LNCaP clone FGC (cell line): ENCODE measurements around the gene LRRC4.

Experiments used
- DNase-seq: peaks from one replicate; pipeline ENCODE4 v3.0.0-alpha.2; 2011; ENCODE audit warnings: low read depth
- H3K4me3 ChIP-seq: 2 replicates; pipeline ENCODE4 v1.5.1; 2011; ENCODE audit warnings: mild to moderate bottlenecking, low read depth, low read length, control low read depth
- TF ChIP-seq, protein P1 (sequence below): IDR thresholded peaks from 2 replicates; pipeline ENCODE4 v1.5.1; 2012; ENCODE audit warnings: mild to moderate bottlenecking; ENCODE audit not compliant: control insufficient read depth, insufficient read depth; ENCODE audit errors: extremely low read depth

Gene LRRC4

DNA sequence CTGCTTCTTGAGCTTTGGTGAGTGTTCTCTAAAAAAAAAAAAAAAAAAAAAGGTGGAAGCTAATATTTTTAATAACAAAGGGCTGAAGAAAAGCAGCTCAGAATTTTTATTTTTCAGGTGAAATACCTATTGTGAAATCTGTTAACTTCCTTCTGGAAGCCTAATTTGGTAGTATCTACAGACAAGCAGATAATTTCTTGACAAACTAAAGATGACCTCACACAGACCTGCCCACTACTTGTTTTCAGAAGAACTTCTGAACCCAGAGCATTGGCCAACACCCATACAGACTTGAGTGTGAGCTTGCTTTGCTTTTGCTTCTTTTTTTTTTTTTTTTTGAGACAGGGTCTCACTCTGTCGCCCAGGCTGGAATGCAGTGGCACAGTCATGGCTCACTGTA, 31.2 kb downstream of the LRRC4 start:
- no peak for DNase-seq

DNA sequence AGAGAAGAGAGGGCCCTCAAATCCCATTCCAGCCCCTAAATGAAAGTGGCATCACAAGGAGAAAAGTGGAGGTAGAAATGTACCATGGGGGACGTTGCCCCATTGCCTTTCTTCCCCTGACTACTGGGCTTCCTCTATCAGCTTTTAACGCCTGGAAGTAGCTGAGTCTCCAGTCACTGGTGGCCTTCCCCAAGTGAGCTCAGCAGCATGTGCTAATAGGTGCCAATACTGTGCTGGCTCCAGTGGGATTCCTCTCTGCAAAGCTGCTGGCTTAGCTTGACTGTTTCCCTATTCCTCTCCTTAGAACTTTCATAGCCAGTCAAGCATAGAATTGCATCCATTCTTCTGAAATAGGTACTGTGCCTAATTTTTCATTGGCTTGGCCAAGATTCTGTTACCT, 32.6 kb downstream of the LRRC4 start:
- H3K4me3 ChIP-seq: no peak overlapping the region
- TF ChIP-seq, protein P1, sequence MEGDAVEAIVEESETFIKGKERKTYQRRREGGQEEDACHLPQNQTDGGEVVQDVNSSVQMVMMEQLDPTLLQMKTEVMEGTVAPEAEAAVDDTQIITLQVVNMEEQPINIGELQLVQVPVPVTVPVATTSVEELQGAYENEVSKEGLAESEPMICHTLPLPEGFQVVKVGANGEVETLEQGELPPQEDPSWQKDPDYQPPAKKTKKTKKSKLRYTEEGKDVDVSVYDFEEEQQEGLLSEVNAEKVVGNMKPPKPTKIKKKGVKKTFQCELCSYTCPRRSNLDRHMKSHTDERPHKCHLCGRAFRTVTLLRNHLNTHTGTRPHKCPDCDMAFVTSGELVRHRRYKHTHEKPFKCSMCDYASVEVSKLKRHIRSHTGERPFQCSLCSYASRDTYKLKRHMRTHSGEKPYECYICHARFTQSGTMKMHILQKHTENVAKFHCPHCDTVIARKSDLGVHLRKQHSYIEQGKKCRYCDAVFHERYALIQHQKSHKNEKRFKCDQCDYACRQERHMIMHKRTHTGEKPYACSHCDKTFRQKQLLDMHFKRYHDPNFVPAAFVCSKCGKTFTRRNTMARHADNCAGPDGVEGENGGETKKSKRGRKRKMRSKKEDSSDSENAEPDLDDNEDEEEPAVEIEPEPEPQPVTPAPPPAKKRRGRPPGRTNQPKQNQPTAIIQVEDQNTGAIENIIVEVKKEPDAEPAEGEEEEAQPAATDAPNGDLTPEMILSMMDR: no peak
- DNase-seq: no peak

More for the DNA sequence above, 31.2 kb downstream of the LRRC4 start:
- no peak overlapping the region for H3K4me3 ChIP-seq
- TF ChIP-seq, protein P1: no peak

DNA sequence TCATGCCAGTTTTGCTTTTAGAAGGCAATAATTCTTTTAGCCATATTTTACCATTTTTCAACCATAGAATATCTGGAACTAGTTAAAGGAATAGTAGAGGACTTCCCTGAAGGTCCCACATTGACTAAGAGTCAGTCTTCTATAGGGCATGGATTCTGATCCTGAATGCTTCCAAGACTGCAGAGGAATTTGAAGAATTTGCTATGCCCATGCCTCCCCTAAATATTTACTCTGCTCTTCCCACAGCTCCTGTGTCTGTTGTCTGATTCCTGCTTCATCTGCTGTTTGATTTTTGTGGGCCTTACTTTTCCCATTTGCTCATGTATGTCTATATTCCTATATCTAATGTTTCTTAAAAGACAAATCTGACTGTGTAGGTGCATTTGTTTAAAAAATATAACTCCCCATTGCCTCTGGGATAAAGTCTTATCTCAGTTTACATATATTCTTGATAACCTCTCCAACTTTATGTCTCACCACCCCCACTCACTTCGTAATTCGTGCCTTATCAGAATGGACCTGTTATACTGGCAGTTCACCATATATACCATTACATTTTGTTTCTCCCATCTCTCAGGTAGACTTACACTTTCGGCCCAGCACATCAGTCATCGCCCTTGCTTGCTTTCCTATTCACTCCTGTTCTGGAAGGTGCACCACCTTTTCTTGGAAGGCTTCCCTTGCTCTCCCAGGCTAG, 33.9 kb downstream of the LRRC4 start:
- TF ChIP-seq, protein P1: no peak
- H3K4me3 ChIP-seq: no peak overlapping the region
- no peak for DNase-seq

GRCh38 chr7:127996253-127997071, 34.8 kb downstream of the LRRC4 start:
- no peak for DNase-seq
- TF ChIP-seq, protein P1: no peak
- no peak overlapping the region for H3K4me3 ChIP-seq

GRCh38 chr7:127995881-127996215, 35.4 kb downstream of the LRRC4 start:
- no peak for DNase-seq
- H3K4me3 ChIP-seq: no peak overlapping the region
- TF ChIP-seq, protein P1: no peak

DNA sequence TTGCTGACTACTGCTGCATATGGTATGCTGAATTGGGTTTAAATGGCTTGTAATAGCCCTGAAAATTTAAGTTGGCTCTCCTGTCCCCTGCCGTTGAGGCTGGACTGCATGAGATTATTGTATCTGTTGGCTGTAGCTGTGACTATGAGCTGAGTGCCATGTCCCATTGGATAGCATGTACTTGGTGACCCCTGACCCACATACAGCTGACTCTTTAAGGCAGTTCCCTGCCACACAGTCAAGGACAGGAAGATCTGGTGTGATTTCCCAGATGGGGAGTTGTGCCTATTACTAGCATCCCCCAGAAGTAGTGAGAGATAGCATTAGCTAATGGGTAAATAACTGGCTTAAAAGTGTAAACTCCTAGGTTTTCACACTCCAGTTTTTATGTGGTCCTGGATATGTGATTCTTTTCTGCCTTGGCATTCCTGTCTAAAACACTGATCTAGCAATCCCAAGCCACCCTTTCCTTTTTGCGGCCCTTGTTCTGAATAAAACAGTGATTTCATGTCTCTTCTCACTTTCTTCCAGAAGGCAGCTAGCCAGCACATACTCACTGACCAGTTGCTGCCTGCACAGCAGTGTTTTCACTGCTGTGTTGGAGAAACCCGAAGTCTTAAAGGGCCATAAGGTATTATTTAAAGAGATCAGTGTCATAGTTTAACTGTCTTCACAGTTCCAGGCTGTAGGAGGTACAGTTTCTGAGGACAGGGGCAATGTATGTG, 35.9 kb downstream of the LRRC4 start:
- TF ChIP-seq, protein P1: no peak
- DNase-seq: no peak
- no peak overlapping the region for H3K4me3 ChIP-seq
